ENCODE measurements around the gene PLAAT5. TPM values are rescaled to one million over a fixed set of nuclear protein-coding genes. Genes with fewer than 3 reads are reported as not detected.

PLAAT5 gene
- polyA plus RNA-seq, 1 experiment = not detected

DNA sequence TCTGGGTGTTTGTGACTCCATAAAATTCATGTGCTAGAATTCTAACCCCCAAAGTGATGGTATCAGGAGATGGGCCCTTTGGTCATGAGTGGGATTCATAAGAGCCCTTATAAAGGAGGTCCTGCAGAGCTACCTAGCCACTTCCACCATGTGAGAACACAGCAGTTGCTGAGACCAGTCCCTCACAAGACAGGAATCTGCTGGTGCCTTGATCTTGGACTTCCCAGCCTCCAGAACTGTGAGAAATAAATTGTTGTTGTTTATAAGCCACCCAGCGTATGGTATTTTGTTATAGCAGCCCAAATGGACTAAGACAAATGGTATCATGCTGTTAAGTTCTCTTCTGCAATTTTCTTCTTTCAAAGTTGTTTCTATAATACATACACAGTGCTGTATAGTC lies 1.5 kb upstream of the PLAAT5 start:
- no peak for DNase-seq (ENCODE audit: low read depth)
- ChIA-PET CTCF (interaction anchor here (0.9 to 6.5 kb wide), 2 partner anchors 10 to 13 kb away, joined by 3 to 32 read pairs; no protein-coding TSS in a partner anchor), POLR2A (no interaction called here)
- H3K27me3 ChIP-seq (ENCODE audit: control insufficient read depth, insufficient read depth, low read length) = peaks cover 21% of the 10 kb centered on the region
- TF ChIP-seq, protein P1, sequence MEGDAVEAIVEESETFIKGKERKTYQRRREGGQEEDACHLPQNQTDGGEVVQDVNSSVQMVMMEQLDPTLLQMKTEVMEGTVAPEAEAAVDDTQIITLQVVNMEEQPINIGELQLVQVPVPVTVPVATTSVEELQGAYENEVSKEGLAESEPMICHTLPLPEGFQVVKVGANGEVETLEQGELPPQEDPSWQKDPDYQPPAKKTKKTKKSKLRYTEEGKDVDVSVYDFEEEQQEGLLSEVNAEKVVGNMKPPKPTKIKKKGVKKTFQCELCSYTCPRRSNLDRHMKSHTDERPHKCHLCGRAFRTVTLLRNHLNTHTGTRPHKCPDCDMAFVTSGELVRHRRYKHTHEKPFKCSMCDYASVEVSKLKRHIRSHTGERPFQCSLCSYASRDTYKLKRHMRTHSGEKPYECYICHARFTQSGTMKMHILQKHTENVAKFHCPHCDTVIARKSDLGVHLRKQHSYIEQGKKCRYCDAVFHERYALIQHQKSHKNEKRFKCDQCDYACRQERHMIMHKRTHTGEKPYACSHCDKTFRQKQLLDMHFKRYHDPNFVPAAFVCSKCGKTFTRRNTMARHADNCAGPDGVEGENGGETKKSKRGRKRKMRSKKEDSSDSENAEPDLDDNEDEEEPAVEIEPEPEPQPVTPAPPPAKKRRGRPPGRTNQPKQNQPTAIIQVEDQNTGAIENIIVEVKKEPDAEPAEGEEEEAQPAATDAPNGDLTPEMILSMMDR (IDR thresholded peaks at IDR 0.05; ENCODE audit: insufficient read depth, low read depth, low read length) = no peak
- no peaks in the 10 kb centered on the region for H3K36me3 ChIP-seq (ENCODE audit: control insufficient read depth, insufficient read depth, low read length)
- H3K4me3 ChIP-seq (ENCODE audit: low read depth, low read length) = no peak overlapping the region

DNA sequence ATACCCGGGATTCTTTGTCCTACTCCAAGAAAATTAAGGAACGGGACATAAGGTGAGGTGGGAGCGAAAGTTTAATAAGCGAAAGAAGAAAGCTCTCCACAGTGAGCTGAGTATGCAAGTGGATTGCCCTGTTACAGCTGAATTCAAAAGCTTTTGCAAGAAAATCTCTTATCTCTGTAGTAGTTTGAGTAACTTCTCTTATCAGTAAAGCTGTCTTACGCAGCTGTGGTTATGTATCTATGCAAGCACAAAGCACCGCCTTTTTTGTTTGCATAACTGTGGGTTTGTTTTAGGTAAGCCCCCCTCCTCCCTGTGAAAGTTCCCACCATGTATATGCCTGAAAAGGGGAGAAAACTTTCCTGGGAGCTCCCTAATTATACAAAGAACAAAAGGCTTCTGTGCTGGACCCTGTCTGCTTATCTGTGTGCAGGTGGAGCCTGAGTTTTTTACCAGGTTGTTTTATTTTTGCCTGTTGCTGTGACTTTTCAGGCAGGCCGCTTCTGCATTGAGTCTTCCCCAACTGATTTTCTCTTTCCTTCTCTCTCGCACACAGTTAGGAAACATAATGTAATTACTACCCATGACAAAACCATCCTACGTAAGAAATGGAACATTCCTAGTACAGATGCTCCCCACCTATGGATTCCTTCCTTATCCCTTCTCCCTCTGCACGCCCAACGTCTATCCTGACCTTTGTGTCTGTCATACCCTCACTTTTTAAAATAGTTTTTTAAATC lies 837 bp upstream of the PLAAT5 start:
- POLR2A ChIA-PET = no interaction called here
- CTCF ChIA-PET = interaction anchor here (0.6 to 6.5 kb wide), 4 partner anchors 9 to 759 kb away, joined by 3 to 32 read pairs (median 6); no protein-coding TSS in a partner anchor
- no peak overlapping the region for H3K4me3 ChIP-seq (ENCODE audit: low read depth, low read length)
- TF ChIP-seq, protein P1 (IDR thresholded peaks at IDR 0.05; ENCODE audit: insufficient read depth, low read depth, low read length) = no peak
- no peak for DNase-seq (ENCODE audit: low read depth)
- H3K27me3 ChIP-seq (ENCODE audit: control insufficient read depth, insufficient read depth, low read length) = peaks cover 21% of the 10 kb centered on the region
- no peaks in the 10 kb centered on the region for H3K36me3 ChIP-seq (ENCODE audit: control insufficient read depth, insufficient read depth, low read length)

DNA sequence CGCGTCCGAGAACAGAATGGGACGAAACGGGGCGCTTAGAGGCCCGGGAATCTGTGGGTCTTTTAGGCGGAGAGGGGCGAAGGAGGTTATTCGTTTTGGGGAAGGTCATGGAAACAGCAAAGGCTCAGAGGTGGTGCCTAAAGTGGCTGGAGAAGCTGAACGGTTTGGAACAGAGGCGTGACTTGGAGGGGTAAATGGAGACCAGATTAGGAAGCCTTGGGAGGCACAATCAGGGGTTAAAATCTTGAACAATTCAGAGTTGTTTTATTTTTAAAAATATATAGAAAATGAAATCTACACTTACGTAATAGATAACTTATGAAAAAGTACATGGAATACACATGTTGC lies 247 bp upstream of the PLAAT5 start:
- CTCF ChIA-PET = interaction anchor here (0.6 to 6.5 kb wide), 3 partner anchors 12 to 758 kb away, joined by 3 to 32 read pairs (median 8); no protein-coding TSS in a partner anchor
- no peak for DNase-seq (ENCODE audit: low read depth)
- Histone ChIP-seq H3K4me3 (ENCODE audit: low read depth, low read length) (peak overlapping the region; percentile 24; the same call in 1 of the 2 replicates), H3K27me3 (ENCODE audit: control insufficient read depth, insufficient read depth, low read length) (peaks cover 21% of the 10 kb centered on the region), H3K36me3 (ENCODE audit: control insufficient read depth, insufficient read depth, low read length) (no peaks in the 10 kb centered on the region)
- POLR2A ChIA-PET = no interaction called here
- TF ChIP-seq, protein P1 (IDR thresholded peaks at IDR 0.05; ENCODE audit: insufficient read depth, low read depth, low read length) = no peak

DNA sequence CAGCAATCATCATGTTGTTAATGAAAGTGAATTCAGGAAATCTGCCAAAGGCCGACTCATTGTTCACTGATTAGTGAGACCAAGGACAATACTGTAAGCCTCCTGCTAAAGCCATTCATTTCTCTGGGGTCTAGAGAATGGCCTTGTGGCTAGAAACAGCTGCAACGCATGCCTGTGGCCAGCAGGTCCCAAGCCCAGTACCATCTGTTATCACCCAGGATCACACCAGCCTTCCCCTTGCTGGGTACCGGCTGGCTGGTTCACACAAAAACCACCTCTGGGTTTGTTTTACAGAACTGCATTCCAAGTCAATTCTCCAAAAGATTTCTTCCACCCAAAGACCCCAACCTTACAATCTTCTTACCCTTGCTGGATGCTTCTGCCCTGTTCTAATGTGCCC lies 1.1 kb downstream of the PLAAT5 start:
- ChIA-PET CTCF (interaction anchor here (1.0 to 6.5 kb wide), 4 partner anchors 10 to 149 kb away, joined by 3 to 32 read pairs (median 6); no protein-coding TSS in a partner anchor), POLR2A (no interaction called here)
- H3K4me3 ChIP-seq (ENCODE audit: low read depth, low read length) = no peak overlapping the region
- no peaks in the 10 kb centered on the region for H3K36me3 ChIP-seq (ENCODE audit: control insufficient read depth, insufficient read depth, low read length)
- no peak for DNase-seq (ENCODE audit: low read depth)
- TF ChIP-seq, protein P1 (IDR thresholded peaks at IDR 0.05; ENCODE audit: insufficient read depth, low read depth, low read length) = no peak
- H3K27me3 ChIP-seq (ENCODE audit: control insufficient read depth, insufficient read depth, low read length) = peaks cover 21% of the 10 kb centered on the region

DNA sequence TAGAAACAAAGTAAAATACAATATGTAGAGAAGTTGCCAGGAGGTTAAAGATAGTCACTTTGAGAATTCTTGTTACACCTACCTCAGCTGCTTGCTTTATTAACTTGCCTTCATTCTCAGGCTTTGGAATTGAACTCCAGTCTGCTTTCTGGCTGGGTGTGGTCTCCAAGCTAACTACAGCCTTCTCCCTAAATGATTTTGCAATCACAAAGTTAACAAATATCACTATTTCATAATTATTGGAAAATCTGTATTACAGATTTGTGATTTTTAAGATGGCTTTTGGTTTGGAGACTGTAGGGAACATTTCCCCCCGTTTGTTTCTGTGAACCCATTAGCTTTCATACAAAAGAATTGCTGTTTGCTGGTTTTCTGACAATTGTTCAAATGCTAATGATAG lies 2.2 kb downstream of the PLAAT5 start:
- ChIA-PET POLR2A (no interaction called here), CTCF (interaction anchor here (1.0 to 6.5 kb wide), 4 partner anchors 9 to 150 kb away, joined by 3 to 32 read pairs (median 4); no protein-coding TSS in a partner anchor)
- H3K4me3 ChIP-seq (ENCODE audit: low read depth, low read length) = no peak overlapping the region
- no peaks in the 10 kb centered on the region for H3K36me3 ChIP-seq (ENCODE audit: control insufficient read depth, insufficient read depth, low read length)
- TF ChIP-seq, protein P1 (IDR thresholded peaks at IDR 0.05; ENCODE audit: insufficient read depth, low read depth, low read length) = no peak
- H3K27me3 ChIP-seq (ENCODE audit: control insufficient read depth, insufficient read depth, low read length) = peaks cover 21% of the 10 kb centered on the region
- DNase-seq (ENCODE audit: low read depth) = no peak

Data from BJ (cell line).